Measurements from ENCODE around the gene CCDC88C. TPM values are rescaled to one million over a fixed set of nuclear protein-coding genes. Genes with fewer than 3 reads are reported as not detected.
A peak's percentile ranks its signal among the peaks of the same experiment; 100 is the strongest.
"Not testable (repeated sequence)": the region's sequence is repeated elsewhere in the genome, so short reads cannot be mapped to it uniquely, and the experiment has no call there.

CCDC88C gene
- total RNA-seq, 2 donors from 2014 or later = 3.5 to 5.0 TPM

GRCh38 chr14:91419451-91419850 is 1.8 kb upstream of the CCDC88C start:
- ATAC-seq (no peak), DNase-seq (no peak)
- intact Hi-C loops (cut with DNase I) = loop anchor here in 1 of 2 donors (5.0 kb wide), 1 partner anchor 97 kb away; no protein-coding TSS in a partner anchor

GRCh38 chr14:91419044-91419397 is 1.4 kb upstream of the CCDC88C start:
- intact Hi-C loops (cut with DNase I) = loop anchor here in 1 of 2 donors (5.0 kb wide), 1 partner anchor 97 kb away; no protein-coding TSS in a partner anchor
- no peak for DNase-seq
- no peak for ATAC-seq

- peak; percentile 48 to 78 for ATAC-seq
- intact Hi-C loops (cut with DNase I) = loop anchor here (1.0 to 5.0 kb wide), 2 partner anchors 95 to 96 kb away; no protein-coding TSS in a partner anchor
- peak; percentile 71 for DNase-seq
Measured at GRCh38 chr14:91418387-91419043, 895 bp upstream of the CCDC88C start.

- peak; percentile 65 to 72 for ATAC-seq
- peak; percentile 40 for DNase-seq
- intact Hi-C loops (cut with DNase I) = loop anchor here (1.0 to 5.0 kb wide), 2 partner anchors 95 to 96 kb away; no protein-coding TSS in a partner anchor
Measured at GRCh38 chr14:91417983-91418386, 365 bp upstream of the CCDC88C start.

- peak; percentile 31 for DNase-seq
- ATAC-seq = peak in 1 of 2 donors; percentile 14
- intact Hi-C loops (cut with DNase I) = loop anchor here in 1 of 2 donors (5.0 kb wide), 1 partner anchor 94 kb away; no protein-coding TSS in a partner anchor
Measured at GRCh38 chr14:91416744-91417119, 888 bp downstream of the CCDC88C start.

- ATAC-seq (no peak), DNase-seq (no peak)
- intact Hi-C loops (cut with DNase I) = loop anchor here in 1 of 2 donors (5.0 kb wide), 1 partner anchor 94 kb away; no protein-coding TSS in a partner anchor
Measured at GRCh38 chr14:91415794-91416743, 1.6 kb downstream of the CCDC88C start.

- intact Hi-C loops (cut with DNase I) = no loop called here
- ATAC-seq = no peak
- DNase-seq = no peak
Measured at GRCh38 chr14:91414475-91414833, 3.2 kb downstream of the CCDC88C start.

- intact Hi-C loops (cut with DNase I) = no loop called here
- no peak for DNase-seq
- no peak for ATAC-seq
Measured at GRCh38 chr14:91413547-91414474, 3.8 kb downstream of the CCDC88C start.

- no peak for DNase-seq
- intact Hi-C loops (cut with DNase I) = no loop called here
- no peak for ATAC-seq
Measured at GRCh38 chr14:91412939-91413338, 4.7 kb downstream of the CCDC88C start.

GRCh38 chr14:91410771-91411536 is 6.7 kb downstream of the CCDC88C start:
- DNase-seq (no peak), ATAC-seq (no peak)
- intact Hi-C loops (cut with DNase I) = no loop called here

GRCh38 chr14:91409928-91410718 is 7.5 kb downstream of the CCDC88C start:
- intact Hi-C loops (cut with DNase I) = no loop called here
- DNase-seq (no peak), ATAC-seq (no peak)

GRCh38 chr14:91409240-91409639 is 8.4 kb downstream of the CCDC88C start:
- ATAC-seq; DNase-seq; intact Hi-C loops (cut with DNase I): not testable (repeated sequence)

- no peak for ATAC-seq
- no peak for DNase-seq
- intact Hi-C loops (cut with DNase I) = no loop called here
Measured at GRCh38 chr14:91406982-91407381, 10.6 kb downstream of the CCDC88C start.

- intact Hi-C loops (cut with DNase I) = no loop called here
- ATAC-seq = no peak
Measured at GRCh38 chr14:91406451-91406850, 11.2 kb downstream of the CCDC88C start.

GRCh38 chr14:91405724-91406435 is 11.7 kb downstream of the CCDC88C start:
- ATAC-seq = peak in 1 of 2 donors; percentile 35
- intact Hi-C loops (cut with DNase I) = no loop called here
- DNase-seq = no peak

More at GRCh38 chr14:91406451-91406850, 11.2 kb downstream of the CCDC88C start:
- no peak for DNase-seq

- intact Hi-C loops (cut with DNase I) = no loop called here
Measured at GRCh38 chr14:91405241-91405721, 12.3 kb downstream of the CCDC88C start.

More at GRCh38 chr14:91405241-91405721, 12.3 kb downstream of the CCDC88C start:
- DNase-seq (no peak), ATAC-seq (no peak)

Measured in left cardiac atrium (tissue), 4 donors.